Measurements from ENCODE around the gene COL18A1.
"Not testable (repeated sequence)": the region's sequence is repeated elsewhere in the genome, so short reads cannot be mapped to it uniquely, and the experiment has no call there.

The COL18A1 gene

DNA sequence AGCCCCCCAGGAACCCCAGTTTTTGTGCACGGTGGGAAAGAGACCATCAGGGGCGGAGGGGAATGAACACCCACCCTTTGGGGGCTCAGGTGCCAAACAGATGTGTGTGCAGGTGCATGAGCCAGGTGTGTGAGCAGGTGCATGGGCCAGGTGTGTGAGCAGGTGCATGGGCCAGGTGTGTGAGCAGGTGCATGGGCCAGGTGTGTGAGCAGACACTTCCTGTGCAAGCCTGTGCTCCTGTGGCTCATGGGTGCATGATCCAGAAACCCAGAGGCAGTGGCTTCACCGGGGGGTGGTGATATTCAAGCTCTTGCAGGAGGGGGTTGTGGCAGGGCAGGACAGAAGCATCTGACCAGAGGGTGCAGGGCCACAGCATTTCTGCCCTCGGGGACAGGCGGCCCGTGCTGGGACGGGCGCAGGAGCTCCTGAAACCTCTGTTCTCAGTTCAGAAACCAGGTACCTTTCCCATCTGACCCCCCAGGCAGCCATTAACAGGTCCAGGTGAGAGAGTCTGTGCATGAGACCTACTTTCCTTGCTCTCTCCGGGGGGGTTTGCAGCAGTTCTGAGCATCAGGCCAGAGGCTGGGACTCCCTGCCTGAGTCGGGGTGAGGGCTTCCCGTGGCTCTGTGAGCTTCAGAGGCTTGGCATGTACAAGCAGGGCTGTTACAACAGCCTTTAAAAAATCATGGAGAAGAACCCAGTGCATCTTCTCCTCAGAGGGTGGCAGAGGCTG lies 29.1 kb downstream of the COL18A1 start:
- DNase-seq (ENCODE audit: insufficient read length, low spot score) (no peak), FAIRE-seq (no peak)
- TF ChIP-seq, protein P1, sequence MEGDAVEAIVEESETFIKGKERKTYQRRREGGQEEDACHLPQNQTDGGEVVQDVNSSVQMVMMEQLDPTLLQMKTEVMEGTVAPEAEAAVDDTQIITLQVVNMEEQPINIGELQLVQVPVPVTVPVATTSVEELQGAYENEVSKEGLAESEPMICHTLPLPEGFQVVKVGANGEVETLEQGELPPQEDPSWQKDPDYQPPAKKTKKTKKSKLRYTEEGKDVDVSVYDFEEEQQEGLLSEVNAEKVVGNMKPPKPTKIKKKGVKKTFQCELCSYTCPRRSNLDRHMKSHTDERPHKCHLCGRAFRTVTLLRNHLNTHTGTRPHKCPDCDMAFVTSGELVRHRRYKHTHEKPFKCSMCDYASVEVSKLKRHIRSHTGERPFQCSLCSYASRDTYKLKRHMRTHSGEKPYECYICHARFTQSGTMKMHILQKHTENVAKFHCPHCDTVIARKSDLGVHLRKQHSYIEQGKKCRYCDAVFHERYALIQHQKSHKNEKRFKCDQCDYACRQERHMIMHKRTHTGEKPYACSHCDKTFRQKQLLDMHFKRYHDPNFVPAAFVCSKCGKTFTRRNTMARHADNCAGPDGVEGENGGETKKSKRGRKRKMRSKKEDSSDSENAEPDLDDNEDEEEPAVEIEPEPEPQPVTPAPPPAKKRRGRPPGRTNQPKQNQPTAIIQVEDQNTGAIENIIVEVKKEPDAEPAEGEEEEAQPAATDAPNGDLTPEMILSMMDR (IDR thresholded peaks at IDR 0.05; ENCODE audit: insufficient read depth, missing control alignments): no peak

DNA sequence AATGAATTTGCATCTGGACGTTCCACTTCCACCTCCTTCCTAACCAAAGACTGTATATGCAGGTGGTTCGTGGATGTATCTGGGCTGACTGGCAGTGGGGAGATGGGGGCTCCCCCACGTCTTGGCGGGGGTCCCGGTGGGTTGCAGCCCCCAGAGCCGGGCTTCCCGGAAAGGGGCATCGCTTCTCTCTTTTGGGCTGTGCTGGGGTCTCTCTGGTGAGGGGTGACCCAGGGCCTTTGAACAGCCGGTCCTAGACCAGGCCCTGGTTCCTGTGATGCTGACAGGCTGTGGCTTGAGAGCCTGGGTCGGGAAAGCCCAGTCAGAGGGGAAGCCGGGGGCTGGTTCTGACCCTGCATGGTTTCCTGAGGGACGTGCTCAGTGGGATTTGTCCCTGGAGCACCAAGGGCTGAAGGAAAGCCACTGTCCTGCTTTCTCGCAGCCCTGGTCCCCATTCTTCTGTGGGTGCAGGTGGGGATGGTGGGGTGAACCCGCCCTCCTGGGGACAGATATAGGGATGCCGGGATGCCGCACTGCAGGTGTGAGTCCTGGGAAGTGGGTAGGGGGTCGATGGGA lies 29.8 kb downstream of the COL18A1 start:
- TF ChIP-seq, protein P1 (IDR thresholded peaks at IDR 0.05; ENCODE audit: insufficient read depth, missing control alignments): no peak
- DNase-seq (ENCODE audit: insufficient read length, low spot score): no peak
- FAIRE-seq: no peak

DNA sequence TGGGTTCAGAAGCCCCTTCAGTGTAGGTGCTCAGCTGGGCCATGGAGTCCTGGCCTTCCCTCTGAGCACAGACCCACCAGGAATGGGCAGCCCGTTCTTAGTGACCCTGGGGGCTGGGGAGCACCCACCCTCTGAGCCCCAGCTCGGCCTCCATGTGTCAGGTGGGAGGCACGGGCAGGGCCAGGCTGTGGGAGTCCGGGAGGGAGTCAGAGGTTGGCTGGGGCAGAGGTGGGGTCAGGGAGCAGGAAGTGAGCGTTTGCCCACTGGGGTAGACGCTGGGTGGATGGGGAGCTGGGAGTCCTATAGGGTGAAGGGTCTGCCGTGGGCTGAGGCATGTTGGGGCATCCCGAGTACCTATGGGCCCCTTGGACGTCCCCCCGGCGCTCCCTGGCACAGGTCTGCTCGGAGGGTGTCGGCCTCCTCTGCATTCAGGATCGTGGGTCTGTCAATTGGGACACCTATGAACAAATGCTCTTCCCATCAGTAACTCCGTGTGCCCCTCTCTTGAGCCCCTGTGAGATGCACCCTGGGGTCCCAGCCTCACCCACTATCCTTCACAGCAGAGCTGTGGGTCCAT lies 30.5 kb downstream of the COL18A1 start:
- TF ChIP-seq, protein P1 (IDR thresholded peaks at IDR 0.05; ENCODE audit: insufficient read depth, missing control alignments): no peak
- DNase-seq (ENCODE audit: insufficient read length, low spot score) (no peak), FAIRE-seq (no peak)

- TF ChIP-seq, protein P1 (IDR thresholded peaks at IDR 0.05; ENCODE audit: insufficient read depth, missing control alignments): no peak
- FAIRE-seq: no peak
- no peak for DNase-seq (ENCODE audit: insufficient read length, low spot score)
Observed at GRCh38 chr21:45436351-45437065, 31.5 kb downstream of the COL18A1 start.

GRCh38 chr21:45437844-45438243 lies 32.9 kb downstream of the COL18A1 start:
- DNase-seq (ENCODE audit: insufficient read length, low spot score); FAIRE-seq: not testable (repeated sequence)

- no peak for DNase-seq (ENCODE audit: insufficient read length, low spot score)
- TF ChIP-seq, protein P1 (IDR thresholded peaks at IDR 0.05; ENCODE audit: insufficient read depth, missing control alignments): no peak
- no peak for FAIRE-seq
Observed at GRCh38 chr21:45438391-45439145, 33.6 kb downstream of the COL18A1 start.

All from D721Med (cell line).